D721Med (cell line): ENCODE results near the gene DYDC1.
"Not testable (repeated sequence)": the region's sequence is repeated elsewhere in the genome, so short reads cannot be mapped to it uniquely, and the experiment has no call there.

ENCODE experiments used
- DNase-seq: peaks from one replicate; pipeline ENCODE4 v3.0.0; 2011; ENCODE audit warnings: low spot score; ENCODE audit not compliant: insufficient read length
- FAIRE-seq: peaks from 2 replicates; lab custom pipeline; 2011; peaks lifted over from hg19 to GRCh38; lab: Jason Lieb, UNC
- CTCF ChIP-seq: IDR thresholded peaks from 2 replicates; pipeline ENCODE4 v1.5.1; 2012; ENCODE audit warnings: mild to moderate bottlenecking, control low read depth; ENCODE audit not compliant: insufficient read depth; ENCODE audit errors: missing control alignments

The DYDC1 gene

GRCh38 chr10:80371467-80371866 is 14.9 kb upstream of the DYDC1 start:
- no peak for TF ChIP-seq CTCF
- FAIRE-seq (no peak), DNase-seq (no peak)

DNA sequence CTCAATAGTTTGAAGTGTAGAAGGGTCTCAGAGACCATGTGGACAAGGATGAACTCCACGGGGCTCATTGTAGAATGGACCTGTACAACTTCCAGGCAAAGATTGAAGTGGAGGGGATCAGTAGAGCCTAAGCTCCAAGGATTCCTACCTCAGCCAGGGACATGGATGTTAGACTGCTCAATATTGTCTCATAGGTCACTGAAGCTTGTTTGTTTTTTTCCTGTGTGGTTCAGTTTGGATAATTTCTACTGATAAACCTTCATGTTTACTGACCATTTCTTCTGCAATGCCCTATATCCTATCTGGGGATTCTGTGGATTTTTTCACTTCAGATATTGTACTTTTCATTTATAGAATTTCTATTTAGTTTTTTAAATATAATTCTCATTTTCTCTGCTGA is 9.0 kb upstream of the DYDC1 start:
- DNase-seq (no peak), FAIRE-seq (no peak)
- TF ChIP-seq CTCF = no peak

DNA sequence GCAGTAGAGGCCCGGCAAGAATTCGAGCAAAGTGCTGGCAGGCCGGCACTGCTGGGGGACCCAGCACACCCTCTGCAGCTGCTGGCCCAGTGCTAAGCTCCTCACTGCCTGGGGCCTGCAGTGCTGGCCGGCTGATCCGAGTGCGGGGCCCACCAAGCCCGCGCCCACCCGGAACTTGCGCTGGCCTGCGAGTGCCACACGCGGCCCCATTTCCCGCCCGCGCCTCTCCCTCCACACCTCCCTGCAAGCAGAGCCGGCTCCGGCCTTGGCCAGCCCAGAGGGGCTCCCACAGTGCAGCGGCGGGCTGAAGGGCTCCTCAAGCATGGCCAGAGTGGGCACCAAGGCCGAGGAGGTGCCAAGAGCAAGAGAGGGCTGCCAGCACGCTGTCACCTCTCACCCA is 3.1 kb upstream of the DYDC1 start:
- no peak for DNase-seq

GRCh38 chr10:80358925-80359324 is 2.4 kb upstream of the DYDC1 start:
- DNase-seq, FAIRE-seq: not testable (repeated sequence)

More for the DNA sequence above, 3.1 kb upstream of the DYDC1 start:
- no peak for TF ChIP-seq CTCF
- FAIRE-seq = no peak

DNA sequence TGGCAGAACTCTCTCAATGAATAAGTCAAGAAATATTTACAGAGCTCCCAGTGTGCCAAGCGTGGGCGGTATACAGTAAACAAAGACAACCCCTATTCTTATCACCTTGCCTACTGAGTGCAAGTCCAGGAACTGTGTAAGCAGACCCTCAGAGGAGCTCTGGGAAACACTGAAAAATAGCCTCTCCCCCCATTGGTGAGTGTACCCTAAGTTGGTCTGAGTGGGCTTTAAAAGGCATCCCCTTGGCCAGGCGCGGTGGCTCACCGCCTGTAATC is 1.2 kb upstream of the DYDC1 start:
- TF ChIP-seq CTCF = no peak
- no peak for DNase-seq
- no peak for FAIRE-seq

DNA sequence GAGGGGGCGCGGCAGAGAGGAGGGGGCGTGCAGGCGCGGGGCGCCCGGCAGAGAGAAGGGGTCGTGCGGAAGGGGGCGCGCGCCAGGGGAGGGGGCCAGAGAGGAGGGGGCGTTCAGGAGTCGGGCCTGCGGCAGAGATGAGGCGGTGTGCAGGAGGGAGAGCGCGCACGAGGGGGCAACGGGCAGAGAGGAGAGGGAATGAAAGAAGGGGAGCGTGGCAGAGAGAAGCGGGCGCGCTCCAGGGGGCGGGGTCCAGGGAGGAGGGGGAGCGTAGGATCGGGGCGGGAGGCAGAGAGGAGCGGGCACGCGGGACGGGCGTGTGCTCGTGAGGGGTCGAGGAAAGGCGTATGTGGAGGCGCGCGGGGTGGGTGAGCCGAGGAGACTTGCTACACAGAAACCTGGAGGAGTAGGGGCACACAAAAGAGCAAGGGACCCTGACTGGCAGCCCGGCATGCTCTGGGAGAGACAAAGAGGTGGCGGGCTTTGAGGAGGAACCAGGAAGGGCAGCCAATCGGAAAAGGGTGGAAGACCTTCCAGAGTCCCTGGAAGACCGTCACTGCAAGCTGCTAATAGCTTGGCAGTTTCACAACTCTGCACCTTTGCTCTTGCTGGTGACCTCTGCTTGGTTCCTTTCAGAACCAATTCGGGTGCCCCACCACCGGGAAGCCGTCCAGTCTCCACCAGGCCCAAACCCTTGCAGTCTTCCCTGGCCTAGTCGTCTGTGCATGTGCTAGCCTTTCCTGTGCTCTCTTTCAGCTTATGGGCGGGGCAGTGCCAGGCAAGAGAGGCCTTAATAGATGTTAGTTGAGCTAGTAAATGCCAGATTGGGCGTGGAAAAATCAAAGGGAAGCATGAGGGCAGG is 665 bp upstream of the DYDC1 start:
- DNase-seq (no peak), FAIRE-seq (no peak)
- TF ChIP-seq CTCF = no peak

DNA sequence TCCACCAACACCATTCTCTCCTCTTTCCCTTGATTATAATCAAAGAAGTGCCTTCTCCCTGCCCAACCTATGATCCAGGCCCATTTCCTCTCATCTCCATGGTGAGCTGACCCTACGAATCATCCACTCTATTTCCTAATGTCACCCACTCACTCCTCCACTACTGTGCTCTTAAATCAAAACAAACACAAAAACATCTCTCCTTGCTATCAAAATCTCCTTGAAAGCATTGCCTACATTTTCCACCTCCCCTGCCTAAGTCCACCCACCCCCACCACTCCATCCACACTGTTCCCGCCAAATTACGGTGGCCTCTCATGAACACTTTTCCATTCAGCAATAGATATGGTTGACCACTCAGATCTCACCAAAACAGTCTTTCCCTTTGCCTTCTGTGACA is 5.3 kb downstream of the DYDC1 start:
- TF ChIP-seq CTCF = no peak
- no peak for FAIRE-seq
- no peak for DNase-seq

- DNase-seq = no peak
- no peak for FAIRE-seq
- TF ChIP-seq CTCF = no peak
Observed at GRCh38 chr10:80350251-80350650, 6.3 kb downstream of the DYDC1 start.
